MV-4-11 (cell line): ENCODE results near the gene EXOC4.

ENCODE experiments used
- DNase-seq: peaks from one replicate; lab custom pipeline; 2025; lab: John Stamatoyannopoulos, UW

Gene EXOC4

DNA sequence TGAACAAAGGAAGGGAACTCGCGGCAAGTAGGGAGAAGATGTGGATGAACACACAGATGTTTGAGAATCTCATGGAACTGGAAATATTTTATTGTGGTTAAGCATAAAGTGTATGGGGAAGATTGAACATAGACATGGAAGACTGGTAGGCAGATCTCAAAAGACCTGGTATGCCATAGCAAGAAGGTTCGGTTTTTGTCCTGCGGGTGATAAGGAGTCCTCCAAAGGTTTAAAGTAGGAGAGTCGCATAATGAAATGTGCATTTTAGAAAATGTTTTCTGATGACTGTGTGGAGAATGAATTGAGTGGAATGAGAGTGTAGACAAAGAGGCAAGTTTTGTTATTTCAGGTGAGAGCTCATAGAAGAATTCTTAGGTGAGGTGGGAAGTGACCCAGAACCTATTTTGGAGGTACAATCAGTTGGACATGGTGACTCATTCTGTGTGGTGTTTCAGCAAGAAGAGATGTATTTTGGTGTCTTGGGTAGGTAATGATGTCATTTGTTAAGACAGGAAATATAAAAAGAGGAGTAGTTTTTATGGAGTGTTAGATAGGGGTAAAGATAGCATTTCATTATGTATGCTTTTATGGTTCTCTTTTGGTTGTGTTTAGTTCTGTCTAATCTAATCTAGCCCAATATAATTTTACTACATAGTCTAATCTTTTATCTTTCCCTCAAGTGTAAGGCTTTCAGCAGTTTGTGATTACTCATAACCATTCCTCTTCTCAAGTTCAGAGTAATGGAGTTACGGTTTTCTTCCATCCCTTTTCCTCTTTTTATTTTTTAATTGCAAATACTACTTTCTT is 239.2 kb downstream of the EXOC4 start:
- no peak for DNase-seq

- DNase-seq = no peak
Observed at GRCh38 chr7:133497061-133497460, 244.2 kb downstream of the EXOC4 start.

- DNase-seq = no peak
Observed at GRCh38 chr7:133501771-133502170, 248.9 kb downstream of the EXOC4 start.

DNA sequence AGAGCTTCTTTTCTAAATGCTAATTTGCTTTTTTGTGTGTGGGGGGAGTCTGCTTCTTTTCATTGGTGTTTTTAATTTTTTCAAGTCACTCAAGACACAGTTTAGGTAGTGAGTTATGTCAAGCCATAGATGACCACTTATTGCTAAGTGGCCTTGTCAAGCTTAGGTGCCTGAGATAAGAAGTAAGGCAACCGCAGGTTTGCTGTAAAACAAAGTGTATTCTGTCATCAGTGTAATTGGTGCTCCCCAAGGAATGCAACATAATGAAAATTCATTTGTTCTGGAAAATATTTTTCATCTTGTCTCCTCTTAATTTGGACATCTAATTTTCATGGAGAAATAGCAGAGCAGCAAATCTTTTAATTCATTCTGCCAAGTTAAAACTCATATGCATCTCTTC is 249.6 kb downstream of the EXOC4 start:
- DNase-seq = no peak

DNA sequence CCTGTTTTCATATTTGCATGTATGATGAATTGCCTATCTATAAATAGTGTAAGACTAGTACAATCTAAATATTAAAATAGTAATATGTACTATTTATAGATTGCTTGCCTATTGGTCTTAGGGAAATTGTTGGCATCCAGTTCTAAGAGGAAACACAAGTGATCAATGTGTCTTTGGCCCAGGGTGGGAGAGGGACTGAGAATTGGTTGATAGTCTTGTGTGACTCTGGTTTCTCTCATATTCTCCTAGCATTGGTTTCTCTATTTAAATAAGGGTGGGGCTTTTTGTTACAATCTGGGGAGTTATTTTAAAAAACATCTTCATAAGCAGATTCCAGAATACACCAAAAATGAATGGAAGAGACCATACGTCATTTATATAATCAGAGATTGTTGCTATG is 250.1 kb downstream of the EXOC4 start:
- DNase-seq = no peak

DNA sequence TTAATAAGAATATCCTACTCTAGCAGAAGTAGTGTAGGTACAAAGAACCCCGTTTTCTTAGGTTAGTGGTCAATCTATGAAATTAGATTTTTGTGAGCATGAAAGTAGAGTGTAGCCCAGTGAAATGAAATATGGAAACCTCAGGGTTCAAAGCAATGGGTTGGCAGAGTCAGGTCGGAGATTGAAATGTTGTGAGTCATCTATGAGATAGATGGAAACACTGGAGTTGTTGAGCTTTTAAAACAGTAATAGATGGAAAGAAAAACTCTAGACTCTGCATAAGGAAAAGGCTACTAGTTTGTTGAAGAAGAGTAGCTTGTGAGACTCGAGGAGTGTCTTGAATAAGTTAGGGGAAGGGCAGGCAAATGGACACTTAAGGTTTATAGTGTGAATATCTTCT is 251.9 kb downstream of the EXOC4 start:
- no peak for DNase-seq

- DNase-seq = no peak
Observed at GRCh38 chr7:133509822-133510221, 256.9 kb downstream of the EXOC4 start.

GRCh38 chr7:133510326-133511055 is 257.6 kb downstream of the EXOC4 start:
- DNase-seq = no peak

- DNase-seq = no peak
Observed at GRCh38 chr7:133511252-133511651, 258.4 kb downstream of the EXOC4 start.

GRCh38 chr7:133511708-133512107 is 258.8 kb downstream of the EXOC4 start:
- no peak for DNase-seq

DNA sequence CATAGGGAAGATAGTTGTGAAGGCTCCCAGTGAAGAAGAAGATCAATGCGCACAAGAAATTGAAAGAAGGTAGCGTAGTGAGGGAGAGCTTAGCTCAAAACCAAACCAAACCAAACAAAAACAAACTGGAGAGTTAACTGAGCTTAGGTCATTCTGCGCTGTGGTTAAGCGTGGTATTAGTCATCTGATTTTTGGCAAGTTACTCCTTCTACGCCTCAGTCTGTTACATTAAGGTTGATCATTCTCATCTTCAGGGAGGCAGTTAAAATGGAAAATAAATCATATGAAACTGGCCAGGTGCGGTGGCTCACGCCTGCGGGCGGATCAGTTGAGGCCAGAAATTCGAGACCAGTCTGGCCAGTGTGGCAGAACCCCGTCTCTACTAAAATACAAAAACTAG is 259.7 kb downstream of the EXOC4 start:
- no peak for DNase-seq

DNA sequence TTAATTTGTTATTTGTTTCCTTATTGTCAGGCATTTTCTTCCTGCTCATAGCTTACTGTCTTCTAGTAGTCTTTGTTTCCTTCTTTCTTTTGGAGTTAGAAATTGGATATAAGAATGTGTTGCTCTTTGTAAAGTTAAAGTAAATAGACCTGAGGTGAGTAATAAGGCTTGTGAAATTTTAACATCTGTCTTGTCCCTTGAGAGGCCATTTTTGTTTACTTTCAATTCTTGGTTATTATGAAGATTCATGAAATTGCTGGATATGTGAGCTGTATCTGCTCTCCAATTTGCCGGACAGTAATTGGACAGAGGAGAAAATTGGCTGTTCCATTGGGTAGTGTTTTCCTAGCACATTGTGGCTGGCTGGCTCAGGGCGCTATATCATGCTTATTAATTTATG is 260.7 kb downstream of the EXOC4 start:
- DNase-seq = no peak

GRCh38 chr7:133514551-133514950 is 261.7 kb downstream of the EXOC4 start:
- no peak for DNase-seq

GRCh38 chr7:133517766-133518165 is 264.9 kb downstream of the EXOC4 start:
- DNase-seq = no peak

DNA sequence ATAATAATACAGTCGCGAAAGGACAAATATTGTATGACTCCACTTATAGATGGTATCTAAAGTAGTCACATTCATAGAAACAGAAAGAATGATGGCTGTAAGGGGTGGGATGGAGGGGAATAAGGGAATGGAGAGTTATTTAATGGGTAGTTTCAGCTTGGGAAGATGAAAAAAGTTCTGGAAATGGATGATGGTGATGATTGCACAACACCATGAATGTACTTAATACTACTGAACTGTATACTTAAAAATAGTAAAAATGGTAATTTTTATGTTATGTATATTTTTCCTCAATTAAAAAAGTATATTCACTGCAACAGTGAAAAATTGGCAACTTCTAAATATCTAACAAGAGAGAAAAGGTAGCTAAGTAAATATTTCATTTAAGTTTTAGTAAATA is 265.8 kb downstream of the EXOC4 start:
- no peak for DNase-seq

GRCh38 chr7:133520248-133520647 is 267.4 kb downstream of the EXOC4 start:
- DNase-seq = no peak

DNA sequence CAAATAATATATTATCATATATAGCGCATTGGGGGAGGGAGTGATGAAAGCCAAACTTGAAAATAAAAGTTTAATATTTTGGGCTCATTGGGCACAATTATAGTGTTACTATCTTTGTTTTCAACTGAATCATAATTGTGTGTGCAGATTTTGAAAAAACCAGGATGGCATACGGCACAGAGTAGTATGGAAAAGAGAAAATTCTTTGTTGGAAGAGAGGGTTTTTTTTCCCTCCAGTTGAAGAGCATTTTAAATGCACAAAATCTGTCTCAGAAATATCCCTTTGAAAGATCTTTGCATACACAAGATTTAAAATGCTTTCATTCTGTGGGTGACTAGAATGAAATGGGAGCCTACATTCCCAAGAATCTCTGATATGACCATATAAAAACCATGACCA is 269.6 kb downstream of the EXOC4 start:
- DNase-seq = no peak

DNA sequence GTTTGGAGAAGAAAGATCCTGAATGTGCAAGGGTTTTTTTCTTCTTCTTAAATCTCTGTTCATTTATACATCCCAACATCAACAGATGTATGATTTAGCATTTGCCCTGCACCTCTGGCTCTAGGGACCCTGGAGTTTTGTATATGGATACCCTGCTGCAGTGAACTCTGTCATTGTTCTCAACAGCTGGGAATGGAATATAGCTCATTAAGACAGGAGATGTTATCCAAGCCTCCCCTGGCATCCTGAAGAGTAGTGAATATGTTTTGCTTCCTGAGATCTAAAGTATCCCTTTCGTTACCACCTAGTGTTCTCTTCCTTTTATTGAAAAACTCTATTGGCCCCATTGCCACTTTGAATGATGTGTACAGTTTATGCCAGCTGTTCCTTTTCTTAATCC is 275.9 kb downstream of the EXOC4 start:
- no peak for DNase-seq

DNA sequence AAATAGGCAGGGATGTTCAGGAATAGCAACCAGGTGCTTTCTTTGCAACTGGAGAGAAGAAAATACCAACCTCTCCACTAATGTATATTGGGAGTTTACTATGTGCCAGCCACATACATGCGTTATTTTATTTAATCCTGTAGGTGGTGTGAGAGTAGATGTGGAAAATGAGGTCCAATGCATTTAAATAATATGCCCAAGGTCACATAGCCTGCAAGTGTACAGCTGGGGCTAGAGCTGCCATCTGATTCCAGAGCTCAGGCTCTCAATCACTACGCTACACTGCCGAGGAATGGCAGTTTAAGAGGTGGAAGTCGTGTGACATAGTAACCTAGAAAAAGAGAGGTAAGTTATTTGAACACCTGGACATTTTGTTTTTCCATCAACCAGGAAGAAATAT is 277.0 kb downstream of the EXOC4 start:
- no peak for DNase-seq

DNA sequence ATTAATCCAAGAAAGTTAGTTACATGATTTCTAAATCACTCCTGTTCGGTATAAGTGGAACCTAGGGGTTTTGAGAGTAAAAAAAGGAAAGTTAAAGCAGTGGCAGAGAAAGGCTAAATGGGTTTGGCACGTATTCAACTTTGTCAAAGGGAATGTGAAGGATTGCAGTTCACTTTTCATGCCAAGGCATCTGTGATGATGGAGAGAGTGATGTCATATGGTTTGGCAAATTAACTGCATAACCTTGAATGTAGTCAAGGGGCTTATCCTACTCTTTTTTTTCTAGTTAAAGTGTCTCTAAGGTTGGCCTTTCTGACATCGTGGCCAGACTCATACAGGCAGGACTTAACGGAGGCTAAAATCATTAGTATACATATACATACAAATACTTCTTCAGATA is 277.8 kb downstream of the EXOC4 start:
- no peak for DNase-seq

- no peak for DNase-seq
Observed at GRCh38 chr7:133534816-133535215, 281.9 kb downstream of the EXOC4 start.

- no peak for DNase-seq
Observed at GRCh38 chr7:133535308-133535707, 282.4 kb downstream of the EXOC4 start.

- DNase-seq = no peak
Observed at GRCh38 chr7:133536450-133536849, 283.6 kb downstream of the EXOC4 start.

GRCh38 chr7:133539016-133539415 is 286.1 kb downstream of the EXOC4 start:
- no peak for DNase-seq
